GM12878 (cell line): ENCODE results near the gene SULT1A1. TPM values are rescaled to one million over a fixed set of nuclear protein-coding genes. Genes with fewer than 3 reads are reported as not detected.

Source experiments
- ATAC-seq: fragments of 200-7000 bp; cut with Tn5 transposase; 3 replicates; pipeline ENCODE4 v1.9.1; 2020; ENCODE audit warnings: mild to moderate bottlenecking, moderate library complexity
- BruUV-seq: library from RNA; stranded (reverse); fragments of 400-500 nt; replicated peaks from 2 replicates; lab custom pipeline; 2021; lab: Mats Ljungman, UMichigan
- CTCF ChIA-PET: fragments of 300-600 bp; sonication (Branson Sonifier 250); formaldehyde crosslinking; extraction: SDS; loops from one replicate; lab custom pipeline; 2021; ENCODE audit warnings: inconsistent platforms; lab: Yijun Ruan, JAX
- POLR2A ChIA-PET: fragments of 350-600 bp; formaldehyde crosslinking; extraction: SDS; loops from one replicate; lab custom pipeline; 2021; ENCODE audit warnings: inconsistent platforms; lab: Charles Lee
- RAD21 ChIA-PET: fragments of 300-600 bp; sonication (Branson Sonifier 250); formaldehyde crosslinking; loops from one replicate; lab custom pipeline; 2023; ENCODE audit warnings: antibody characterized with exemption; ENCODE audit not compliant: unreplicated experiment; lab: Charles Lee
- SMC1A ChIA-PET: fragments of 300-600 bp; sonication (Branson Sonifier 250); formaldehyde crosslinking; loops from one replicate; lab custom pipeline; 2023; ENCODE audit not compliant: unreplicated experiment, uncharacterized antibody; lab: Charles Lee
- DNase-seq: peaks from one replicate; pipeline ENCODE4 v3.0.0-alpha.2; 2011; ENCODE audit warnings: low read depth, low spot score
- FAIRE-seq: peaks from 3 replicates; lab custom pipeline; 2011; peaks lifted over from hg19 to GRCh38; lab: Jason Lieb, UNC
- H2AFZ ChIP-seq: 2 replicates; pipeline ENCODE4 v1.6.0; 2011; ENCODE audit warnings: low read depth, low read length, control low read depth; ENCODE audit not compliant: control insufficient read depth
- H3K27ac ChIP-seq: 2 replicates; pipeline ENCODE4 v1.5.1; 2011; ENCODE audit warnings: control low read depth; ENCODE audit not compliant: control insufficient read depth, insufficient read depth
- H3K27me3 ChIP-seq, 2 experiments: replicated peaks in 1 of 2; 2 replicates each; pipeline versions ENCODE4 v1.6.0 to v1.6.1; 2011; ENCODE audit warnings: low read length in 1 of 2; ENCODE audit not compliant: control insufficient read depth in 2 of 2, insufficient read depth in 2 of 2
- H3K36me3 ChIP-seq, 2 experiments: 2 replicates each; pipeline ENCODE4 v1.5.1; 2011; ENCODE audit warnings: low read length in 1 of 2; ENCODE audit not compliant: control insufficient read depth in 2 of 2, insufficient read depth in 2 of 2
- H3K4me1 ChIP-seq: 2 replicates; pipeline ENCODE4 v1.6.1; 2011; ENCODE audit warnings: mild to moderate bottlenecking, low read length, moderate library complexity, mixed read lengths; ENCODE audit not compliant: control insufficient read depth, insufficient read depth
- H3K4me2 ChIP-seq: 2 replicates; pipeline ENCODE4 v1.6.0; 2011; ENCODE audit warnings: control low read depth; ENCODE audit not compliant: control insufficient read depth, insufficient read depth
- H3K4me3 ChIP-seq: fragments of 200-600 bp; sonication (generic); 2 replicates; pipeline ENCODE4 v1.5.1; 2016
- H3K79me2 ChIP-seq: 2 replicates; pipeline ENCODE4 v1.6.0; 2011; ENCODE audit warnings: low read length; ENCODE audit not compliant: control insufficient read depth, insufficient read depth
- H3K9ac ChIP-seq: 2 replicates; pipeline ENCODE4 v1.8.0; 2011; ENCODE audit warnings: low read length, control low read depth, mixed read lengths; ENCODE audit not compliant: control insufficient read depth, insufficient read depth
- H3K9me3 ChIP-seq: replicated peaks from 3 replicates; pipeline ENCODE4 v1.5.1; 2011; ENCODE audit warnings: mild to moderate bottlenecking, low read length; ENCODE audit not compliant: control insufficient read depth, insufficient read depth
- H4K20me1 ChIP-seq: 2 replicates; pipeline ENCODE4 v1.6.0; 2011; ENCODE audit not compliant: control insufficient read depth, insufficient read depth
- BMI1 ChIP-seq: fragments of 450-650 bp; IDR thresholded peaks from 2 replicates; pipeline ENCODE4 v1.6.1; 2016; ENCODE audit warnings: mild to moderate bottlenecking, moderate library complexity, borderline replicate concordance
- CEBPZ ChIP-seq: fragments of 150-350 bp; IDR thresholded peaks from 2 replicates; pipeline ENCODE4 v1.6.1; 2016; ENCODE audit warnings: low read depth, low read length
- HDAC2 ChIP-seq: fragments of 200-600 bp; sonication (generic); IDR thresholded peaks from 2 replicates; pipeline ENCODE4 v1.6.1; 2017
- IRF4 ChIP-seq: IDR thresholded peaks from 2 replicates; pipeline ENCODE4 v1.6.1; 2011; ENCODE audit warnings: low read depth, low read length
- NRF1 ChIP-seq: conservative IDR thresholded peaks from 2 replicates; pipeline ENCODE4 v1.6.1; 2011; ENCODE audit warnings: mild to moderate bottlenecking, low read depth, low read length, improper control_type of control experiment
- POLR2AphosphoS5 ChIP-seq: IDR thresholded peaks from 2 replicates; pipeline ENCODE4 v1.6.1; 2011; ENCODE audit warnings: mild to moderate bottlenecking, low read length, inconsistent platforms
- RAD21 ChIP-seq: IDR thresholded peaks from 2 replicates; pipeline ENCODE4 v1.6.1; 2011; ENCODE audit warnings: mild to moderate bottlenecking, low read depth, low read length, moderate library complexity; ENCODE audit not compliant: insufficient read depth
- RCOR1 ChIP-seq: conservative IDR thresholded peaks from 2 replicates; pipeline ENCODE4 v1.6.1; 2012; ENCODE audit warnings: low read depth, low read length, improper control_type of control experiment
- RUNX3 ChIP-seq: IDR thresholded peaks from 2 replicates; pipeline ENCODE4 v1.6.1; 2012; ENCODE audit warnings: low read length, inconsistent platforms
- SMAD1 ChIP-seq: fragments of 450-650 bp; IDR thresholded peaks from 2 replicates; pipeline ENCODE4 v1.6.1; 2018; ENCODE audit warnings: mild to moderate bottlenecking, low read depth; ENCODE audit not compliant: partially characterized antibody
- SREBF2 ChIP-seq: IDR thresholded peaks from 2 replicates; pipeline ENCODE4 v1.6.1; 2012; ENCODE audit warnings: mild to moderate bottlenecking, low read length
- WRNIP1 ChIP-seq: IDR thresholded peaks from 2 replicates; pipeline ENCODE4 v1.6.1; 2011; ENCODE audit warnings: low read depth, low read length, improper control_type of control experiment, borderline replicate concordance
- ZNF217 ChIP-seq: fragments of 450-650 bp; IDR thresholded peaks from 2 replicates; pipeline ENCODE4 v1.6.1; 2017; ENCODE audit warnings: antibody characterized with exemption, mild to moderate bottlenecking
- WGBS: methylation state at CpG from one replicate; pipeline ENCODE4 v1.1.6; 2016; ENCODE audit warnings: low lambda C conversion rate; ENCODE audit not compliant: insufficient replicate concordance, insufficient coverage; ENCODE audit errors: missing lambda C conversion rate; 5-methylcytosine and 5-hydroxymethylcytosine counted together
- in situ Hi-C: fragments of 300-500 bp; cut with MboI; formaldehyde crosslinking; loops from 9 replicates; pipeline ENCODE4 v1.14.3; 2018; ENCODE audit warnings: mixed read lengths
- intact Hi-C: fragments of 100-400 bp; cut with micrococcal nuclease; formaldehyde crosslinking; loops from one replicate; pipeline ENCODE4 v1.14.2; 2022; ENCODE audit not compliant: unreplicated experiment
- polyA plus RNA-seq, 11 experiments: library from polyadenylated mRNA; depleted of rRNA in 4 of 11; unstranded in 6 of 11; stranded (reverse) in 5 of 11; fragments of >200 nt; fragmentation: Nextera tagmentation in 4 of 11; fragmentation: Illumina TruSeq in 1 of 11; extraction: Ambion mirVana in 4 of 11; extraction: Trizol in 1 of 11; gene quantifications; 1 replicate in 1 of 11; 2 replicates in 10 of 11; pipeline versions ENCODE4 v1.2.1 to v1.2.3, GENCODE V29; 2011 to 2016; ENCODE audit warnings: inconsistent platforms in 2 of 11, missing spikeins in 2 of 11, low read depth in 1 of 11
- total RNA-seq, 4 experiments: library from RNA; depleted of rRNA in 3 of 4; stranded (reverse); fragments of >200 nt in 3 of 4; fragmentation: Illumina TruSeq in 1 of 4; extraction: Trizol in 1 of 4; gene quantifications; 2 replicates each; pipeline versions ENCODE4 v1.2.1 to v1.2.3, GENCODE V29; 2013 to 2021
- TF ChIP-seq, protein P1 (sequence below): fragments of 450-650 bp; formaldehyde crosslinking; IDR thresholded peaks from 2 replicates; pipeline ENCODE4 v1.4.0; 2020; ENCODE audit warnings: mild to moderate bottlenecking, moderate library complexity

SULT1A1 gene
- total and polyA plus RNA-seq, 10 of the 15 experiments (the other 5 are each of a cell fraction or from before 2014, with no cell fraction given), result 0.03 to 1.5 (median 0.76) TPM; not detected in 1

- no peak for TF ChIP-seq RUNX3
- TF ChIP-seq ZNF217, result no peak
- TF ChIP-seq SREBF2, result no peak
- no peak for TF ChIP-seq RCOR1
- no peak for TF ChIP-seq NRF1
- TF ChIP-seq, protein P1, sequence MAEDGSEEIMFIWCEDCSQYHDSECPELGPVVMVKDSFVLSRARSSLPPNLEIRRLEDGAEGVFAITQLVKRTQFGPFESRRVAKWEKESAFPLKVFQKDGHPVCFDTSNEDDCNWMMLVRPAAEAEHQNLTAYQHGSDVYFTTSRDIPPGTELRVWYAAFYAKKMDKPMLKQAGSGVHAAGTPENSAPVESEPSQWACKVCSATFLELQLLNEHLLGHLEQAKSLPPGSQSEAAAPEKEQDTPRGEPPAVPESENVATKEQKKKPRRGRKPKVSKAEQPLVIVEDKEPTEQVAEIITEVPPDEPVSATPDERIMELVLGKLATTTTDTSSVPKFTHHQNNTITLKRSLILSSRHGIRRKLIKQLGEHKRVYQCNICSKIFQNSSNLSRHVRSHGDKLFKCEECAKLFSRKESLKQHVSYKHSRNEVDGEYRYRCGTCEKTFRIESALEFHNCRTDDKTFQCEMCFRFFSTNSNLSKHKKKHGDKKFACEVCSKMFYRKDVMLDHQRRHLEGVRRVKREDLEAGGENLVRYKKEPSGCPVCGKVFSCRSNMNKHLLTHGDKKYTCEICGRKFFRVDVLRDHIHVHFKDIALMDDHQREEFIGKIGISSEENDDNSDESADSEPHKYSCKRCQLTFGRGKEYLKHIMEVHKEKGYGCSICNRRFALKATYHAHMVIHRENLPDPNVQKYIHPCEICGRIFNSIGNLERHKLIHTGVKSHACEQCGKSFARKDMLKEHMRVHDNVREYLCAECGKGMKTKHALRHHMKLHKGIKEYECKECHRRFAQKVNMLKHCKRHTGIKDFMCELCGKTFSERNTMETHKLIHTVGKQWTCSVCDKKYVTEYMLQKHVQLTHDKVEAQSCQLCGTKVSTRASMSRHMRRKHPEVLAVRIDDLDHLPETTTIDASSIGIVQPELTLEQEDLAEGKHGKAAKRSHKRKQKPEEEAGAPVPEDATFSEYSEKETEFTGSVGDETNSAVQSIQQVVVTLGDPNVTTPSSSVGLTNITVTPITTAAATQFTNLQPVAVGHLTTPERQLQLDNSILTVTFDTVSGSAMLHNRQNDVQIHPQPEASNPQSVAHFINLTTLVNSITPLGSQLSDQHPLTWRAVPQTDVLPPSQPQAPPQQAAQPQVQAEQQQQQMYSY (CRISPR knock-in tag), result no peak
- TF ChIP-seq RAD21, result no peak
- TF ChIP-seq POLR2AphosphoS5, result no peak
- no peak for TF ChIP-seq IRF4
- no peak for TF ChIP-seq CEBPZ
- no peak for TF ChIP-seq SMAD1
- no peak for TF ChIP-seq HDAC2
- TF ChIP-seq BMI1, result no peak
- TF ChIP-seq WRNIP1, result no peak
- TF ChIP-seq, all 136 proteins: peak for 0
- Histone ChIP-seq H3K4me2 (no peak overlapping the region), H3K9ac (no peak overlapping the region), H3K79me2 (no peaks in the 10 kb centered on the region), H4K20me1 (no peaks in the 10 kb centered on the region), H3K9me3 (no peaks in the 10 kb centered on the region), H3K36me3 (peaks cover 0 to under 1% of the 10 kb centered on the region in 2 experiments; a peak in 2 of 4 replicates), H3K27ac (no peak overlapping the region), H3K27me3 (no peaks in the 10 kb centered on the region), H2AFZ (no peak overlapping the region), H3K4me3 (no peak overlapping the region), H3K4me1 (no peaks in the 10 kb centered on the region)
- ChIA-PET RAD21 (no interaction called here), POLR2A (no interaction called here), CTCF (interaction anchor here (0.6 kb wide), 1 partner anchor 14 kb away, joined by 3 read pairs; the partner anchor contains the start of gene SULT1A1), SMC1A (no interaction called here)
- no peak for FAIRE-seq
- intact Hi-C loops (no loop called here), in situ Hi-C loops (no loop called here)
- no peak for DNase-seq
- no peak for ATAC-seq
- WGBS, result 55% methylated on average over 8 of the region's 8 CpGs
- BruUV-seq, result no TSS peak
Measured at GRCh38 chr16:28596115-28596630, 13.7 kb downstream of the SULT1A1 start.
